HG02852 (cell line): ENCODE results near the gene LRMDA.

ENCODE experiments used
- ATAC-seq: cut with Tn5 transposase; IDR thresholded peaks from one replicate; pipeline ENCODE4 v1.9.1; 2021; ENCODE audit warnings: mild to moderate bottlenecking, moderate library complexity; ENCODE audit not compliant: unreplicated experiment

Gene LRMDA

GRCh38 chr10:76001019-76001418, 569.6 kb downstream of the LRMDA start:
- ATAC-seq, result no peak

- no peak for ATAC-seq
Measured at GRCh38 chr10:76001461-76001860, 570.0 kb downstream of the LRMDA start.

- ATAC-seq, result no peak
Measured at GRCh38 chr10:76002262-76002854, 570.9 kb downstream of the LRMDA start.

- no peak for ATAC-seq
Measured at GRCh38 chr10:76007667-76008181, 576.3 kb downstream of the LRMDA start.

- no peak for ATAC-seq
Measured at GRCh38 chr10:76009531-76009930, 578.1 kb downstream of the LRMDA start.

- ATAC-seq, result no peak
Measured at GRCh38 chr10:76010703-76011102, 579.3 kb downstream of the LRMDA start.

GRCh38 chr10:76012716-76013327, 581.4 kb downstream of the LRMDA start:
- no peak for ATAC-seq

- ATAC-seq, result no peak
Measured at GRCh38 chr10:76015245-76015644, 583.8 kb downstream of the LRMDA start.

GRCh38 chr10:76017026-76017732, 585.8 kb downstream of the LRMDA start:
- no peak for ATAC-seq

GRCh38 chr10:76017733-76018433, 586.5 kb downstream of the LRMDA start:
- ATAC-seq, result no peak

- no peak for ATAC-seq
Measured at GRCh38 chr10:76020630-76021029, 589.2 kb downstream of the LRMDA start.

- ATAC-seq, result no peak
Measured at GRCh38 chr10:76021398-76021797, 590.0 kb downstream of the LRMDA start.

- ATAC-seq, result no peak
Measured at GRCh38 chr10:76022366-76022765, 590.9 kb downstream of the LRMDA start.

GRCh38 chr10:76023007-76023406, 591.6 kb downstream of the LRMDA start:
- no peak for ATAC-seq

- no peak for ATAC-seq
Measured at GRCh38 chr10:76024460-76025123, 593.2 kb downstream of the LRMDA start.

GRCh38 chr10:76025124-76025477, 593.7 kb downstream of the LRMDA start:
- no peak for ATAC-seq

GRCh38 chr10:76026176-76026771, 594.9 kb downstream of the LRMDA start:
- ATAC-seq, result no peak

- no peak for ATAC-seq
Measured at GRCh38 chr10:76026905-76027304, 595.5 kb downstream of the LRMDA start.

GRCh38 chr10:76029782-76030181, 598.4 kb downstream of the LRMDA start:
- ATAC-seq, result no peak

- no peak for ATAC-seq
Measured at GRCh38 chr10:76031099-76031498, 599.7 kb downstream of the LRMDA start.
